Measurements from ENCODE around the gene B4GALNT3. TPM values are rescaled to one million over a fixed set of nuclear protein-coding genes. Genes with fewer than 3 reads are reported as not detected.
A peak's percentile ranks its signal among the peaks of the same experiment; 100 is the strongest.

B4GALNT3 gene
- total and polyA plus RNA-seq, 2 of the 13 experiments (the other 11 are each of a cell fraction or from before 2014, with no cell fraction given), result 3.2 to 4.4 TPM

DNA sequence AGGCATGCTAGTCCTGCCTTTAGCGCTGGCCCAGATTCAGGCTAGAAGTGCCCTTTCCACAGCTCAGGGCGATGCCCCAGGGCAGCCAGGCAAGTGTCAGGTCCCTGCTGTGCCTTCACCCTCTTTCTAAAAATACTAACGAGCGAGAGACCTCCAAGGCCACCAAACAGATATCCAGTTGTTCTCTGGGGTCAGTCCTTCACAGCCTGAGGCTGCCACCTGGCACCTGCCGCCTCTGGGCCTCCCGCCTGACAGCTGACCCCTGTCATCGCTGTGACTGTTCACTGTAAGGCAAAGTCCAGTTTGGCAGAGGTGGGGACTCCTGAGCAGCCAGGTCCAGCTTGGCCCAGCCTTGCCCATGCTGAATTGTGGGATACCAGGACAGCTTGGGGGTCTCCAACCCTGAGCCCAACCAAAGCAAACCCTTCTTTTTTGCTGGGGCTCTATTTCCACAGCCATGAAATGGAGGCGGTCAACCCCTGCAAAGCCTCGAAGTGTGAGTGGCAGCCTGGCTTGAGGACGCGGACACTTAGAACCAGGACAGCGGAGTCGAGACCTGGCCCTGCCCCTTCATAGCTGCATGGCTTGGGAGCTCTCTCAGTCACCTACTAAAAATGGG lies 123.6 kb downstream of the B4GALNT3 start (continued):
- TF ChIP-seq, protein P1, sequence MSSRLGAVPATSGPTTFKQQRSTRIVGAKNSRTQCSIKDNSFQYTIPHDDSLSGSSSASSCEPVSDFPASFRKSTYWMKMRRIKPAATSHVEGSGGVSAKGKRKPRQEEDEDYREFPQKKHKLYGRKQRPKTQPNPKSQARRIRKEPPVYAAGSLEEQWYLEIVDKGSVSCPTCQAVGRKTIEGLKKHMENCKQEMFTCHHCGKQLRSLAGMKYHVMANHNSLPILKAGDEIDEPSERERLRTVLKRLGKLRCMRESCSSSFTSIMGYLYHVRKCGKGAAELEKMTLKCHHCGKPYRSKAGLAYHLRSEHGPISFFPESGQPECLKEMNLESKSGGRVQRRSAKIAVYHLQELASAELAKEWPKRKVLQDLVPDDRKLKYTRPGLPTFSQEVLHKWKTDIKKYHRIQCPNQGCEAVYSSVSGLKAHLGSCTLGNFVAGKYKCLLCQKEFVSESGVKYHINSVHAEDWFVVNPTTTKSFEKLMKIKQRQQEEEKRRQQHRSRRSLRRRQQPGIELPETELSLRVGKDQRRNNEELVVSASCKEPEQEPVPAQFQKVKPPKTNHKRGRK (CRISPR knock-in tag; IDR thresholded peaks at IDR 0.05), result peak; percentile 60; the same call in 1 of the 2 replicates
- TF ChIP-seq ZNF136 (CRISPR knock-in tag; IDR thresholded peaks at IDR 0.05; ENCODE audit: low read depth), result no peak
- peak; percentile 79; the same call in 1 of the 2 replicates for TF ChIP-seq HMG20A (CRISPR knock-in tag; IDR thresholded peaks at IDR 0.05; ENCODE audit: borderline replicate concordance)
- no peak for TF ChIP-seq REL (CRISPR knock-in tag; conservative IDR thresholded peaks at IDR 0.05)
- TF ChIP-seq, protein P2, sequence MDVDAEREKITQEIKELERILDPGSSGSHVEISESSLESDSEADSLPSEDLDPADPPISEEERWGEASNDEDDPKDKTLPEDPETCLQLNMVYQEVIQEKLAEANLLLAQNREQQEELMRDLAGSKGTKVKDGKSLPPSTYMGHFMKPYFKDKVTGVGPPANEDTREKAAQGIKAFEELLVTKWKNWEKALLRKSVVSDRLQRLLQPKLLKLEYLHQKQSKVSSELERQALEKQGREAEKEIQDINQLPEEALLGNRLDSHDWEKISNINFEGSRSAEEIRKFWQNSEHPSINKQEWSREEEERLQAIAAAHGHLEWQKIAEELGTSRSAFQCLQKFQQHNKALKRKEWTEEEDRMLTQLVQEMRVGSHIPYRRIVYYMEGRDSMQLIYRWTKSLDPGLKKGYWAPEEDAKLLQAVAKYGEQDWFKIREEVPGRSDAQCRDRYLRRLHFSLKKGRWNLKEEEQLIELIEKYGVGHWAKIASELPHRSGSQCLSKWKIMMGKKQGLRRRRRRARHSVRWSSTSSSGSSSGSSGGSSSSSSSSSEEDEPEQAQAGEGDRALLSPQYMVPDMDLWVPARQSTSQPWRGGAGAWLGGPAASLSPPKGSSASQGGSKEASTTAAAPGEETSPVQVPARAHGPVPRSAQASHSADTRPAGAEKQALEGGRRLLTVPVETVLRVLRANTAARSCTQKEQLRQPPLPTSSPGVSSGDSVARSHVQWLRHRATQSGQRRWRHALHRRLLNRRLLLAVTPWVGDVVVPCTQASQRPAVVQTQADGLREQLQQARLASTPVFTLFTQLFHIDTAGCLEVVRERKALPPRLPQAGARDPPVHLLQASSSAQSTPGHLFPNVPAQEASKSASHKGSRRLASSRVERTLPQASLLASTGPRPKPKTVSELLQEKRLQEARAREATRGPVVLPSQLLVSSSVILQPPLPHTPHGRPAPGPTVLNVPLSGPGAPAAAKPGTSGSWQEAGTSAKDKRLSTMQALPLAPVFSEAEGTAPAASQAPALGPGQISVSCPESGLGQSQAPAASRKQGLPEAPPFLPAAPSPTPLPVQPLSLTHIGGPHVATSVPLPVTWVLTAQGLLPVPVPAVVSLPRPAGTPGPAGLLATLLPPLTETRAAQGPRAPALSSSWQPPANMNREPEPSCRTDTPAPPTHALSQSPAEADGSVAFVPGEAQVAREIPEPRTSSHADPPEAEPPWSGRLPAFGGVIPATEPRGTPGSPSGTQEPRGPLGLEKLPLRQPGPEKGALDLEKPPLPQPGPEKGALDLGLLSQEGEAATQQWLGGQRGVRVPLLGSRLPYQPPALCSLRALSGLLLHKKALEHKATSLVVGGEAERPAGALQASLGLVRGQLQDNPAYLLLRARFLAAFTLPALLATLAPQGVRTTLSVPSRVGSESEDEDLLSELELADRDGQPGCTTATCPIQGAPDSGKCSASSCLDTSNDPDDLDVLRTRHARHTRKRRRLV (CRISPR knock-in tag; IDR thresholded peaks at IDR 0.05), result peak; percentile 75; the same call in 1 of the 2 replicates
- peak; percentile 80 for TF ChIP-seq POGZ (CRISPR knock-in tag; IDR thresholded peaks at IDR 0.05)
- no peak for TF ChIP-seq XBP1 (CRISPR knock-in tag; IDR thresholded peaks at IDR 0.05)
- TF ChIP-seq HNRNPL (IDR thresholded peaks at IDR 0.05; ENCODE audit: low read depth, low read length), result peak; percentile 98
- no peak for TF ChIP-seq HDAC6 (IDR thresholded peaks at IDR 0.05; ENCODE audit: low read depth, low read length)
- TF ChIP-seq ZNF451 (CRISPR knock-in tag; IDR thresholded peaks at IDR 0.05), result no peak
- TF ChIP-seq ARID2 (CRISPR knock-in tag; IDR thresholded peaks at IDR 0.05; ENCODE audit: borderline replicate concordance), result no peak
- TF ChIP-seq FOXA3 (CRISPR knock-in tag; IDR thresholded peaks at IDR 0.05), result peak; percentile 70
- TF ChIP-seq ISL2 (CRISPR knock-in tag; IDR thresholded peaks at IDR 0.05), result peak; percentile 46; the same call in 1 of the 2 replicates
- TF ChIP-seq, protein P3, sequence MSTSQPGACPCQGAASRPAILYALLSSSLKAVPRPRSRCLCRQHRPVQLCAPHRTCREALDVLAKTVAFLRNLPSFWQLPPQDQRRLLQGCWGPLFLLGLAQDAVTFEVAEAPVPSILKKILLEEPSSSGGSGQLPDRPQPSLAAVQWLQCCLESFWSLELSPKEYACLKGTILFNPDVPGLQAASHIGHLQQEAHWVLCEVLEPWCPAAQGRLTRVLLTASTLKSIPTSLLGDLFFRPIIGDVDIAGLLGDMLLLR (CRISPR knock-in tag; IDR thresholded peaks at IDR 0.05), result no peak
- TF ChIP-seq, protein P4, sequence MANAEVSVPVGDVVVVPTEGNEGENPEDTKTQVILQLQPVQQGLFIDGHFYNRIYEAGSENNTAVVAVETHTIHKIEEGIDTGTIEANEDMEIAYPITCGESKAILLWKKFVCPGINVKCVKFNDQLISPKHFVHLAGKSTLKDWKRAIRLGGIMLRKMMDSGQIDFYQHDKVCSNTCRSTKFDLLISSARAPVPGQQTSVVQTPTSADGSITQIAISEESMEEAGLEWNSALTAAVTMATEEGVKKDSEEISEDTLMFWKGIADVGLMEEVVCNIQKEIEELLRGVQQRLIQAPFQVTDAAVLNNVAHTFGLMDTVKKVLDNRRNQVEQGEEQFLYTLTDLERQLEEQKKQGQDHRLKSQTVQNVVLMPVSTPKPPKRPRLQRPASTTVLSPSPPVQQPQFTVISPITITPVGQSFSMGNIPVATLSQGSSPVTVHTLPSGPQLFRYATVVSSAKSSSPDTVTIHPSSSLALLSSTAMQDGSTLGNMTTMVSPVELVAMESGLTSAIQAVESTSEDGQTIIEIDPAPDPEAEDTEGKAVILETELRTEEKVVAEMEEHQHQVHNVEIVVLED (CRISPR knock-in tag; IDR thresholded peaks at IDR 0.05; ENCODE audit: borderline replicate concordance), result peak; percentile 34; the same call in 1 of the 2 replicates
- TF ChIP-seq, protein P5, sequence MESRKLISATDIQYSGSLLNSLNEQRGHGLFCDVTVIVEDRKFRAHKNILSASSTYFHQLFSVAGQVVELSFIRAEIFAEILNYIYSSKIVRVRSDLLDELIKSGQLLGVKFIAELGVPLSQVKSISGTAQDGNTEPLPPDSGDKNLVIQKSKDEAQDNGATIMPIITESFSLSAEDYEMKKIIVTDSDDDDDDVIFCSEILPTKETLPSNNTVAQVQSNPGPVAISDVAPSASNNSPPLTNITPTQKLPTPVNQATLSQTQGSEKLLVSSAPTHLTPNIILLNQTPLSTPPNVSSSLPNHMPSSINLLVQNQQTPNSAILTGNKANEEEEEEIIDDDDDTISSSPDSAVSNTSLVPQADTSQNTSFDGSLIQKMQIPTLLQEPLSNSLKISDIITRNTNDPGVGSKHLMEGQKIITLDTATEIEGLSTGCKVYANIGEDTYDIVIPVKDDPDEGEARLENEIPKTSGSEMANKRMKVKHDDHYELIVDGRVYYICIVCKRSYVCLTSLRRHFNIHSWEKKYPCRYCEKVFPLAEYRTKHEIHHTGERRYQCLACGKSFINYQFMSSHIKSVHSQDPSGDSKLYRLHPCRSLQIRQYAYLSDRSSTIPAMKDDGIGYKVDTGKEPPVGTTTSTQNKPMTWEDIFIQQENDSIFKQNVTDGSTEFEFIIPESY (CRISPR knock-in tag; IDR thresholded peaks at IDR 0.05), result peak; percentile 34; the same call in 1 of the 2 replicates
- TF ChIP-seq ZNF282 (IDR thresholded peaks at IDR 0.05; ENCODE audit: partially characterized antibody), result no peak
- TF ChIP-seq ZNF788 (CRISPR knock-in tag; IDR thresholded peaks at IDR 0.05; ENCODE audit: borderline replicate concordance), result peak; percentile 79; the same call in 1 of the 2 replicates
- TF ChIP-seq HNRNPH1 (optimal IDR thresholded peaks at IDR 0.05; ENCODE audit: low read depth, low read length), result no peak
